VCaP (cell line): ENCODE measurements around the gene CCR3.

Source experiments
- H3K27ac ChIP-seq: fragments of 450-650 bp; 2 replicates; pipeline ENCODE4 v1.5.1; 2017
- TF ChIP-seq, protein P1 (sequence below): fragments of 450-650 bp; conservative IDR thresholded peaks from 2 replicates; pipeline ENCODE4 v1.5.1; 2017; ENCODE audit warnings: mild to moderate bottlenecking, moderate library complexity

Gene CCR3

DNA sequence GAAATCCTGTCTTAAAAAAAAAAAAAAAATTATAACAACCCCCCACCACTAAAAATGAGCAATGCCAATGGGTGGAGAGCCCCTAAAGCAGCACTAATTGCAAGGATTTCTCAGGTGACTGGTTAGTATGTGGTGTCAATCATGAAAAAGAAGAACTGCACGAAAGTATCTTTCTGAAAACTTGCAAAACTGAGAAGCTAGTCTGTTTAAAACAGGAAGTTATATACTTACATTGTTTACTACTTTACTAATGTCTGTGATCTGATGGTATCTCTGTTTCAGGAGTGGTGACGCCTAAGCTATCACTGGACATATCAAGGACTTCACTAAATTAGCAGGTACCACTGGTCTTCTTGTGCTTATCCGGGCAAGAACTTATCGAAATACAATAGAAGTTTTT, at the start of gene CCR3:
TSS of gene CCR3 (plus strand) at position 341 of the 400 bp plus-strand sequence. CDS start 22,699 bp downstream, outside the sequence.
- TF ChIP-seq, protein P1, sequence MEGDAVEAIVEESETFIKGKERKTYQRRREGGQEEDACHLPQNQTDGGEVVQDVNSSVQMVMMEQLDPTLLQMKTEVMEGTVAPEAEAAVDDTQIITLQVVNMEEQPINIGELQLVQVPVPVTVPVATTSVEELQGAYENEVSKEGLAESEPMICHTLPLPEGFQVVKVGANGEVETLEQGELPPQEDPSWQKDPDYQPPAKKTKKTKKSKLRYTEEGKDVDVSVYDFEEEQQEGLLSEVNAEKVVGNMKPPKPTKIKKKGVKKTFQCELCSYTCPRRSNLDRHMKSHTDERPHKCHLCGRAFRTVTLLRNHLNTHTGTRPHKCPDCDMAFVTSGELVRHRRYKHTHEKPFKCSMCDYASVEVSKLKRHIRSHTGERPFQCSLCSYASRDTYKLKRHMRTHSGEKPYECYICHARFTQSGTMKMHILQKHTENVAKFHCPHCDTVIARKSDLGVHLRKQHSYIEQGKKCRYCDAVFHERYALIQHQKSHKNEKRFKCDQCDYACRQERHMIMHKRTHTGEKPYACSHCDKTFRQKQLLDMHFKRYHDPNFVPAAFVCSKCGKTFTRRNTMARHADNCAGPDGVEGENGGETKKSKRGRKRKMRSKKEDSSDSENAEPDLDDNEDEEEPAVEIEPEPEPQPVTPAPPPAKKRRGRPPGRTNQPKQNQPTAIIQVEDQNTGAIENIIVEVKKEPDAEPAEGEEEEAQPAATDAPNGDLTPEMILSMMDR: no peak
- no peak within 1 kb of the TSS for H3K27ac ChIP-seq

DNA sequence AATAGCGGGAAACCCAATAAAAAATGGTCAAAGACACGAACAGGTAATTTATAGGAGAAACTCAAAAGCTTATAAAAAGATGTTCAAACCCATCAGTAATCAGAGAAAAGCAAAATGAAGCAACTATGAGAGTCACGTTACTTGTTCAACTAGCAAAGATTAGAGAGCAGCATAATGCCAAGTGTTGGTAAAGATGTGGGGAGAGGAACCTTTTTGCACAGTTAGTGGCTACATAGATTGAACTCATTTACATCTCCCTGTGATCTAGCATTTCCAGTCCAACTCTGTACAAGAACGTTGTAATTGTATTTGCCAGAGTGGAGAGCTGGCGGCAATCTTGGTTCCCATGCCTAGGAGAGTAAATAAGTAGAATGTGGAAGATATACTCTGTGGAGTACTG, 49.3 kb upstream of the CCR3 start:
- TF ChIP-seq, protein P1: no peak
- no peak overlapping the region for H3K27ac ChIP-seq

DNA sequence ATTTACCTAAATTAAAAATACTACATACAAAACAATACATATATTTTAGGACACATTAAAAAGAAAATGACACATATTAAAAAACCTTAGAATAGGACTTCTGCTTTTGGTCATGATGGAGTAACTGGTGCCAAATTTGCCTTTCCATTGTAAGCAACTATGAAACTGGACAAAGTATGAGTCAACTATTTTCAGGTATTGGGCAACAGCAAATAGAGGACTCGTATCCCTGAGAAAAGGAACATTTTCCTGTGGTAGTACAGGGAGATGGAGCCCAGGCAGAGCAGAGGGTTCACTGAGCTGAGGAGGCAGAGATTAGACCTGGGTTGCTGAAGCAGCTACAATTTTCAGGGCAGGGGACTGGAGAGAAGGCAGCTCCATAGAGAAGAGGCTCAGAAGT, 48.8 kb upstream of the CCR3 start:
- TF ChIP-seq, protein P1: no peak
- H3K27ac ChIP-seq: no peak overlapping the region

DNA sequence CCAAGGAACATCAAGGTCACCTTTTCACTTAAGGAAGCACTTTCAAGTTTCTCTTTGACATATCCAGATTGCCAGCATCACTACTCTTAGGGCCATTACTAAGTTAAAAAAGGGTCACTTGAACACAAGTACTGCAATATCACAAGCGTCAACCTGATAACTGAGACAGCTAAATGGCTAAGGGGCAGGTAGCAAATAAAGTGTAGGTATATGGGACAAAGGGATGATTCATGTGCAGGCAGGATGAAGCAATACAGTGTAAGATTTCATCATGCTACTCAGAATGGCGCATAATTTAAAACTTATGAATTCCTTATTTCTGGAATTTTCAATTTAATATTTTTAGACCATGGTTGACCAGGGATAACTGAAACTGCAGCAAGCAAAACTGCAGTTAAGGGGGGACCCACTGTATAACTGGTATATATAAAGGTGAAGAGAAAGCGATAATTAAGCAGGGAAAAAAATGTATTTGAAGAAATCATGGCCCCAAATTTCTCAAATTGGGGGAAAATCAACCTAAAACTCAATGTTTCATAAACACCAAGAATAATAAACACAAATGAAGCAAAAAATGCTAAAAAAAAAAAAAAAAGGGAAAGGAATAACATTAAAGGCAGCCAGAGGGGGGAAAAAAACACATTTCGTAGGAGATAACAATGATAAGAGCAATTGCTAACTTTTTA, 47.2 kb upstream of the CCR3 start:
- TF ChIP-seq, protein P1: no peak
- H3K27ac ChIP-seq: no peak overlapping the region

DNA sequence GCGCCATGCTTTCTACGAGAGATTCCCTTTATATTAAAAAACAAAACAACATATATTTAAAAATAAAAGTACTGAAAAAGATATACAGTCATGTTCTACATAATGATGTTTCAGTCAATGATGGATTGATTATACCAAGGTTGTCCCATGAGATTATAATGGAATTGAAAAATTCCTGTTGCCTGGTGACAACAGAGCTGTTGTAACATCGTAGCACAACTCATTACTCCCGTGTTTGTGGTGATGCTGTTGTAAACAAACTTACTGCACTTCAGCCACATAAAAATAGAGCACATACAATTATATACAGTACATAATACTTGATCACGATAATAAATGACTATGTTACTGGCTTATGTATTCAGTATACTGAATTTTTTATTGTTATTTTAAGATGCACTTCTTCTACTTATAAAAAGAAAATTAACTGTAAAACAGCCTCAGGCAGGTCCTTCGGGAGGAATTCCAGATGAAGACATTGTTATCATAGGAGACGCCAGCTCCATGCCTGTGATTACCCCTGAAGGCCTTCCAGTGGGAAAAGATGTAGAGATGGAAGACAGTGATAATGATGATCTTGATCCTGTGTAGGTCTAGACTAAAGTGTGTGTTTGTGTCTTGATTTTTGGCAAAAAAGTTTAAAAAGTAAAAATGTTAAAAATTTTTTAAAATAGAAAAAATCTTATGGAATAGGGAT, 45.9 kb upstream of the CCR3 start:
- TF ChIP-seq, protein P1: no peak

DNA sequence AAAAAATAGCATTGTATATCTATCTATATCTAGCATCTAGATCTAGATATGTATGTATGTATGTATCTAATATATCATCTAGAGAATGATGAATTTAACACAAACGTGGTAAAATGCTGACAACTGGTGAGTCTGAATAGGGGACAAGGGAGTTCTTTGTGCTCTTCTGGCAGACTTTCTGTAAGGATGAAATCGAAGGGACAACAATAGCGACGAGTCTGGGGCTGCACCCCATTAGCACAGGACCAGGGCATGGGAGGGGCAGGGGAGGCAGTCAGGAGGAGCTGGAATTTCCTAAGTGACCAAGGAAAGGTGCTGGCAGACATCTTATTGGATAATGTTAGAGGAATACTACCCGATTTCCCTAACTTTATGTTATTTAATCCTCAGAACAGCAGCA, 42.0 kb upstream of the CCR3 start:
- TF ChIP-seq, protein P1: no peak
- no peak overlapping the region for H3K27ac ChIP-seq

More for the DNA sequence above, 45.9 kb upstream of the CCR3 start:
- no peak overlapping the region for H3K27ac ChIP-seq

DNA sequence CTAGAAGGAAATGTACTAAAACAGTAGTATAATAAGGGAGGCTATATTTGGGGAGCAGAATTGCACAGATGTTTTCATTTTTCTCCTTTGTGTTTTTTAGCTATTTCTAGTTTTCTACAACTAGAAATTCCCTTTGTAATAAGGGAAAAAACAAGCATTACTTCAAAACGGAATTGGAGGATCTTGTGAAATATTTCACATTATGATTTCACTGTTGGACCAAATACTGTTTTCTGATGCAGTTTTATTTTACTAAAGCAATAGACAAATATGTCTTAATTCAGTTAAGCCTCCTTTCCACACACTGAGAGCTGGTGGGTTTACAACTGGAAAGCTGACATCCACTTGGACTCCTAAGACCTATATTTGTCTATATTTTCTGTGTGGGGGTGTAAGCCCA, 41.5 kb upstream of the CCR3 start:
- TF ChIP-seq, protein P1: no peak
- H3K27ac ChIP-seq: no peak overlapping the region
